HG03045 (cell line): Measurements from ENCODE around the gene APOBEC3C.
"Not testable (repeated sequence)": the region's sequence is repeated elsewhere in the genome, so short reads cannot be mapped to it uniquely, and the experiment has no call there.

Source experiments
- ATAC-seq: cut with Tn5 transposase; IDR thresholded peaks from one replicate; pipeline ENCODE4 v1.9.1; 2021; ENCODE audit warnings: mild to moderate bottlenecking, moderate library complexity; ENCODE audit not compliant: unreplicated experiment

APOBEC3C gene

DNA sequence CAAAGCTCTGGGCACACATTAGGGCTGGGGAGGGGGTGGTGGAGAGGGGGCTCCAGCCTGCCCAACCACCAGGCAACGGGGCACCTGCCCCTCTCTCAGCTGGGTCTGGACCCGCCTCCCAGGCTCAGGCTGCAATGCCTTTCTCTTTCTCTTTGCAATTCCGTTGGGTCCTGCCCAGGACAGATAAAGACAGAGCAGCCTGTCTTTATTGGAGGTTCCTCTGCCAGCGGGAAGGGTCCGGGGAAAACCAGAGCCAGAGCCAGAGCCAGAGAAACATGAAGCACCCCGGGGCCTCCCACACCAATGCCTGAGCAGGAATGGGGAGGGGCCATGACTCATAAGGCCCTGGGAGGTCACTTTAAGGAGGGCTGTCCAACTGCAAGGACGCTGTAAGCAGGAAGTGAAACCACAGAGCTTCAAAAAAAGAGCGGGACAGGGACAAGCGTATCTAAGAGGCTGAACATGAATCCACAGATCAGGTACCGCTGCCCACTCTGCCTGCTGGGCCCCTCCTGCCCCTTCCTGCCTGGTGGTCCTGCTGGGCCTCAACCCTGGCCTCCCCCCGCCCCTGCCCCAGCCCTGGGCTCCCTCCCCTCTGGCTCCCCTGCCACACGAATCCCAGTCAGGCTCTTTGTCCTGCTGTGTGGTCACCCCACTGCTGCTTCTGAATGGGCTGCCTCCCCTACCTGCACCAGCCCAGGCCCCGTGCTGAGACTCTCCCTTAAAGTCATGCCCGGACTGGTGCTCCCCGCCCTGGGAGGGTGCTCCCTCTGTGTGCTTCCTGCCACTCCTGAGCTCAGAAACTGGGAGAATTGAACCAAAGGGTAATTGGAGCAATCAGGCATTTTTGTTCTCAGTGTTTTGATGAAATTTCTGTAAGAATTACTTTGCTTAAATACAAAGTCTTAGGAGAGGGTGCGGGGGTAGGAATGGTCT, 31.8 kb upstream of the APOBEC3C start, which contains the start of gene APOBEC3B:
Gene APOBEC3B (plus strand): TSS at position 356 of the 936 bp plus-strand sequence. CDS start 107 bp downstream, at position 463.
- ATAC-seq, result peak; percentile 53

- no peak for ATAC-seq
Observed at GRCh38 chr22:38984224-38984623, 29.8 kb upstream of the APOBEC3C start.

- ATAC-seq, result peak; percentile 58
Observed at GRCh38 chr22:38984784-38985757, 29.0 kb upstream of the APOBEC3C start.

DNA sequence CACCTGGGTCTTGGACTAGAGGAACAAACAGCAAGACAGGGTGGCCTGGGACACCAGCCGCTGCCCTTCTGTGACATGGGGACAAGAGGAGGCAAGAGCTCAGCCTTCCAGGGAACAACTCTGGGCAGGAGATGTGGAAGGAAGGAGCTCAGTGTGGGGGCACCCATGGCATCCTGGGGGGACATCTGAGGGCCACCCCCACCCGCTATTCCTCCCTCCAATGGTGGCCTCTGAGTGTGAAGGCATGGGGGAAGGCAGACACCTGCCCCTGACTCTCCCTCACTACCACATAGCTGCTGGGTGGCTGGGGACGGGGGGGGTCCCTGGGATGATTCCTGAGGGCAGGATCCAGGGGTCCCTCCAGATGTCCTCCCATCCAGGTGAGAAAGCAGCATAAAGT, 27.4 kb upstream of the APOBEC3C start:
- ATAC-seq, result no peak

- no peak for ATAC-seq
Observed at GRCh38 chr22:38987171-38987895, 26.7 kb upstream of the APOBEC3C start.

GRCh38 chr22:38989466-38989865, 24.6 kb upstream of the APOBEC3C start:
- ATAC-seq, result no peak

DNA sequence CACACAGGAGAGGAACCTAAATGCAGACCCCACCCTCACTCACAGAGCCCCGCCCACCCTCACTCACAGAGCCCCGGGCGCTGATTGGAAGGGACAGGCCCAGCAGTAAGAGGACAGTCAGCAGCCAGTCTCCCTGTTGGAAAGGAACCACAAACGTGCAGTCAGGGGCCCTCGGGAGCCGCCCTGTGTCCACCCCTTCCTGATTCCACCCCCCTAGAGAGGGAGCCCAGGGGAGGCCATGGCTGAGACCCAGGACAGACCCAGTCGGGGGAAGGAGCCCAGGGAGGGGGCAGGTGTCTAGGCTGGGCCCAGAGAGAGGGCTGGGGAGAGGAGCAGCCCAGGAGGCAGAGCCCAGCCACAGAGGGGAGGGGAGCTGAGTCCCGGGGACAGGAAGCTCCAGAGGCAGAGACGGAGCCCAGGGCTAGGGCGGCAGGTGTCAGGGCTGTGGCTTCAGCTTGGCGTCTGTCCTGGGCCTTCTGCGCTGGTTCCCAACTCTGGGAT, 21.1 kb upstream of the APOBEC3C start:
- not testable (repeated sequence) for ATAC-seq

DNA sequence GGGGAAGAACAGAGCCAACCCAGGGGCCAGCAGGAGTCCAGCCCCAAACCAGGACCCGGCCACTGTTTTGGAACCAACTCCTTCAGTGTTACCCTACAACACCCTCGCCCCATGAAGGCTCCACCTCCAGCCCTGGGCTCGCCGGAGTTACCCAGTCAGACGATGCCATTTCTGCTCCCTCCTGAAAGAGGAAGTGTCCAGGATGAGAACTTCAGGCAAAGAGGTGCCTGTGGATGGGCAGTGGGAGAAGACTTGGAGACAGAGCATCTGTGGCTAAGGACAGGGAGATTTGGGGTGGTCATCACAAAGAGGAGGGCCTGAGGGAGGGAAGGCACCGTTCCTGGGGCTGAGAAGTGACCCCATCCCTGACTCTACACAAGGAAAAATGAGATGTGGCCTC, 18.0 kb upstream of the APOBEC3C start:
- no peak for ATAC-seq

GRCh38 chr22:38997518-38997917, 16.5 kb upstream of the APOBEC3C start:
- ATAC-seq, result no peak

DNA sequence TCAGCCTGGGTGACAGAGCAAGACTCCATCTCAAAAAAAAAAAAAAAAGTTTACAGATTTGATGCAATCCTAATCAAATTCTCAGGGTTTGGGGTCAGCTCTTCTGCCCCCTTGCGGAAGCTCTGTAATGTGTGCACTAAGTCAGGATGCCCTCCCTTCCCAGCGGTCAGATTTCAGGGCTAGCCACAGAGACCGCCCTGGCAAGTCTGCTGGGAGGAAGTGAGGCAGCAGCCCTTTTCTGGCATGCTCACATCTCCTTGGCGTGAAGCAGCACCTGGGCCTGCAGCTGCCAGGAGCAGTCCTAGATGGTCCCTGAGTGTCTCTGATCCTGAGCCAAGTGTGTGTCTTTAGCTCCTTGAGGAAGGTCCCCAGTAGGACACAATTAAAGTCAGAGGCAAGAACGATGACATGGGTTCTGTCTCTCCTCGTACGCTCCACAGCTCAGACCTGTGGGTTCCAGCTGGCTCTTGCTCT, 10.9 kb upstream of the APOBEC3C start:
- peak; percentile 60 for ATAC-seq

DNA sequence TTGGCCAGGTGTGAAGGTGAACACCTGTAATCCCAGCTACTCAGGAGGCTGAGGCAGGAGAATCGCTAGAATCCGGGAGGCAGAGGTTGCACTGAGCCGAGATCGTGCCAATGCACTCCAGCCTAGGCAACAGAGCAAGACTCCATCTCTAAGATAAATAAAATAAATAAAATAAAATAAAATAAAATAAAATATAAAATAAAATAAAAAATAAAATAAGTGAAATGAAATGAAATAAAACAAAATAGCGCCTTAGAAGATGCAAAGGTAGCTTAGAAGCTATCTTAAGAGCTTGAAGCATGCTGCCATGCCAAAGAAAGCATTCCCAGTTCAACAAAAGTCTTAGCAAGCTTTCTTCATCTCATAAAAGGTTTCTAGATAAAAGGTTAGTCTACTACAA, 6.9 kb upstream of the APOBEC3C start:
- no peak for ATAC-seq

- not testable (repeated sequence) for ATAC-seq
Observed at GRCh38 chr22:39008271-39008850, 5.7 kb upstream of the APOBEC3C start.

DNA sequence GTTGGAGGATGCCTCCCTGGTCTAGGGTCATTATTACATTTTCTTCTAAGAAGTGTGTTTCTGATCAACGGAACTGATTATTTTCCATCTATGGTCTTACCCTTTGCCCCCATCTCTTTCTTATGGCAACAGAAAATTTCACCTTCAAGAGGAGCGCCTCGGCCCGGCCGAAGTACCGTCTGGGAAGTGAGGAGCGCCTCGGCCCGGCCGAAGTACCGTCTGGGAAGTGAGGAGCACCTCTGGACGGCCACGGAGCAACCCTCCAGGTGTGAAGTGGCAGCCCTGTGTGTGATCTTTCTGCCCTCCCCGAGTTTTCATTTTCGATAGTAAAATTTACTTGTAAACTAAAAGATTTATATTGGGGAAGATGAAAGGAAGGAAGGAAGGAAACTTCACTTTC, 3.1 kb upstream of the APOBEC3C start:
- ATAC-seq, result no peak

DNA sequence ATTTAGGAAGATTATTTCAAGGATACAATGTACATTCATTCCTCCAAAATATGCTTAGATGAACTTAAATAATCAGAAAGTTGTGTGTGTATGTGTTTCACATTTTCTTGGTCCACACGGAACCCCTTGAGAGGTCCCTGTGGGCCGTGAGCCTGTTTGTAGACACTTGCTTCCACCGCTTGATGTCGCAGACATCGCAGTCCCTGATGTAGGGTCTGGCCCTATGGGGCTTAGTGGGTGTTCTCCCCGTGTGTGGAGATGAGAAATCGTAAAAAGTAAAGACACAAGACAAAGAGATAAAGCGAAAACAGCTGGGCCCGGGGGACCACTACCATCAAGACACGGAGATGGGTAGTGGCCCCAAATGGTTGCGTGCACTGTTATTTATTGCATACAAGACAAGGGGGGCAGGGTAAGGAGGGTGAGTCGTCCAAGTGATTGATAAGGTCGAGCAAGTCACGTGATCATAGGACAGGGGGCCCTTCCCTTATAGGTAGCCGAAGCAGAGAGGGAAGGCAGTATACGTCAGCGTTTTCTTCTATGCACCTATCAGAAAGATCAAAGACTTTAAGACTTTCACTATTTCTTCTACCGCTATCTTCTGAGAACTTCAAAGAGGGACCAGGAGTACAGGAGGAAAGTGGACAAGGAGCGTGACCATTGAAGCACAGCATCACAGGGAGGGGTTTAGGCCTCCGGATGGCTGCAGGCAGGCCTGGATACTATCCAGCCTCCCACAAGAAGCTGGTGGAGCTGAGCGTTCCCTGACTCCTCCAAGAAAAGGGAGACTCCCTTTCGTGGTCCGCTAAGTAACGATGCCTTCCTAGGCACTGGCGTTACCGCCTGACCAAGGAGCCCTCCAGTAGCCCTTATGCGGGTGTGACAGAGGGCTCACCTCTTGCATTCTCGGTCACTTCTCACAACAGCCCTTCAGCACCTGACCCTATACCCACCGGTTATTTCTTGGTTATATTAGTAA, 1.2 kb upstream of the APOBEC3C start:
- ATAC-seq, result no peak

- peak; percentile 26 for ATAC-seq
Observed at GRCh38 chr22:39013561-39013941, 506 bp upstream of the APOBEC3C start.

GRCh38 chr22:39014723-39015121, 665 bp downstream of the APOBEC3C start:
- ATAC-seq, result not testable (repeated sequence)

DNA sequence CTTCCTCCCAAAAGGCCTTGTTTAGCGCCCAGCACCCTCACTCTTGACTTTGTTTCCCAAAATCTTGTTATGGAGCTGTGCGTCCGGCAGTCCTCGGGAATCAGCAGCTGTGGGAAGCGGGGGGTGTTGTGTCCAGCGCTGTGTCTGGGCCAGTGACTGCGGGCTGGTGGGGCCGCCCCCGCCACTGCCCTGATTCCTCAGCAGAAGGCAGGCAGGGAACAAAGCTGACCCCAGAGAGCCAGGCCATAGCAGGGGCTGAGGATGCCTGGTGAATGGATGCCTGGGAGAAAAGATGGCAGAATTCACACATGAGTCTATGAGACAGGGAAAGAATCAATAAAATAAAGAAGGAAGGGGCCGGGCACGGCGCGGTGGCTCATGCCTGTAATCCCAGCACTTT, 2.5 kb downstream of the APOBEC3C start:
- ATAC-seq, result no peak

DNA sequence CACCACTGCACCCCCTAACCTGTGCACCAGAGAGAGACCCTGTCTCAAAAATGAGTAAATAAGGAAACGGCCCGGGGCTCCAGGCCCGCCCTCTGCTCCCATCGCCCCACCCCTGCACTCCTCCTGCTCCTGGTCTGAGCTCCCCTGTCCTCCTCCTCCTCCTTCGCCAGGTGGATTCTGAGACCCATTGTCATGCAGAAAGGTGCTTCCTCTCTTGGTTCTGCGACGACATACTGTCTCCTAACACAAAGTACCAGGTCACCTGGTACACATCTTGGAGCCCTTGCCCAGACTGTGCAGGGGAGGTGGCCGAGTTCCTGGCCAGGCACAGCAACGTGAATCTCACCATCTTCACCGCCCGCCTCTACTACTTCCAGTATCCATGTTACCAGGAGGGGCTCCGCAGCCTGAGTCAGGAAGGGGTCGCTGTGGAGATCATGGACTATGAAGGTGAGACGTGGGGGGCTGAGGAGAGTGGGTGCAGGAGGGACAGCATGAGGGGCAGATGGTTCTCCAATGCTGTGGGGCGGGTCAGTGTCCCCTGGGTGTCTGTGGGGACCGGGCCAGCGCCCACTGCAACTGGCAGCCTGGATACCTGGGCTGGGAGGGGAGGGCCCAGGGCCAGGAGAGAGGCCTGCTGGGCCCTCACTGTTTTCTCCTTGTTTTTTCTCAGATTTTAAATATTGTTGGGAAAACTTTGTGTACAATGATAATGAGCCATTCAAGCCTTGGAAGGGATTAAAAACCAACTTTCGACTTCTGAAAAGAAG, 3.7 kb downstream of the APOBEC3C start:
- ATAC-seq, result no peak
